Fibroblast of villous mesenchyme (primary cell): Measurements from ENCODE around the gene SORCS2. TPM values are rescaled to one million over a fixed set of nuclear protein-coding genes. Genes with fewer than 3 reads are reported as not detected.

Source experiments
- DNase-seq: peaks from one replicate; pipeline ENCODE4 v3.0.0-alpha.2; 2010; ENCODE audit warnings: low read depth
- H3K4me3 ChIP-seq: 2 replicates; pipeline ENCODE4 v1.5.1; 2011; ENCODE audit warnings: low read depth, mild to moderate bottlenecking, low read length
- CTCF ChIP-seq: IDR thresholded peaks from 2 replicates; pipeline ENCODE4 v1.5.1; 2012; ENCODE audit warnings: low read depth, mild to moderate bottlenecking, low read length; ENCODE audit not compliant: insufficient read depth
- total RNA-seq: library from RNA; depleted of rRNA; stranded (reverse); fragments of >200 nt; gene quantifications from 2 replicates; pipeline ENCODE4 v1.2.3, GENCODE V29; 2012

Gene SORCS2
- total RNA-seq, 1 donor: under 0.01 TPM

GRCh38 chr4:7341491-7342222 lies 149.3 kb downstream of the SORCS2 start:
- DNase-seq: no peak
- no peak for TF ChIP-seq CTCF
- no peak overlapping the region for H3K4me3 ChIP-seq

GRCh38 chr4:7342223-7343080 lies 150.1 kb downstream of the SORCS2 start:
- H3K4me3 ChIP-seq: no peak overlapping the region
- DNase-seq: no peak
- TF ChIP-seq CTCF: no peak

GRCh38 chr4:7343081-7343655 lies 150.8 kb downstream of the SORCS2 start:
- DNase-seq: no peak
- TF ChIP-seq CTCF: no peak
- H3K4me3 ChIP-seq: no peak overlapping the region

GRCh38 chr4:7343950-7344349 lies 151.6 kb downstream of the SORCS2 start:
- H3K4me3 ChIP-seq: no peak overlapping the region
- no peak for DNase-seq
- no peak for TF ChIP-seq CTCF

GRCh38 chr4:7344636-7345155 lies 152.4 kb downstream of the SORCS2 start:
- no peak overlapping the region for H3K4me3 ChIP-seq
- DNase-seq: no peak

GRCh38 chr4:7347981-7348380 lies 155.6 kb downstream of the SORCS2 start:
- H3K4me3 ChIP-seq: no peak overlapping the region
- no peak for TF ChIP-seq CTCF
- DNase-seq: peak; percentile 2

More at GRCh38 chr4:7344636-7345155, 152.4 kb downstream of the SORCS2 start:
- no peak for TF ChIP-seq CTCF
